H1 (cell line): ENCODE results near the gene FGGY. TPM values are rescaled to one million over a fixed set of nuclear protein-coding genes. Genes with fewer than 3 reads are reported as not detected.

ENCODE experiments used
- CTCF ChIA-PET: fragments of 300-600 bp; sonication (Branson Sonifier 250); formaldehyde crosslinking; loops from one replicate; lab custom pipeline; 2021; ENCODE audit not compliant: partially characterized antibody; lab: Charles Lee
- POLR2A ChIA-PET: fragments of 300-600 bp; sonication (Branson Sonifier 250); formaldehyde crosslinking; loops from one replicate; lab custom pipeline; 2021; ENCODE audit warnings: inconsistent platforms; ENCODE audit not compliant: partially characterized antibody; lab: Charles Lee
- DNase-seq, 2 experiments: peaks; one replicate each; pipeline versions ENCODE4 v3.0.0 to v3.0.0-alpha.2; 2010 to 2022; ENCODE audit warnings: low spot score in 2 of 2, low read depth in 1 of 2, mixed read lengths in 1 of 2
- FAIRE-seq: peaks from 2 replicates; lab custom pipeline; 2011; peaks lifted over from hg19 to GRCh38; lab: Jason Lieb, UNC
- H2AFZ ChIP-seq: 2 replicates; pipeline ENCODE4 v1.8.1; 2012; ENCODE audit warnings: low read length, inconsistent platforms
- H2AK5ac ChIP-seq: 2 replicates; pipeline ENCODE4 v1.6.1; 2013; ENCODE audit warnings: low read depth, low read length
- H2BK120ac ChIP-seq: replicated peaks from 2 replicates; pipeline ENCODE3; 2013; ENCODE audit warnings: low read depth, low read length, inconsistent platforms
- H2BK12ac ChIP-seq: 2 replicates; pipeline ENCODE4 v1.6.1; 2013; ENCODE audit warnings: low read depth, low read length
- H2BK15ac ChIP-seq: 2 replicates; pipeline ENCODE4 v1.6.1; 2013; ENCODE audit warnings: low read length
- H2BK20ac ChIP-seq: 2 replicates; pipeline ENCODE4 v1.6.1; 2013; ENCODE audit warnings: low read length
- H2BK5ac ChIP-seq: 2 replicates; pipeline ENCODE4 v1.6.1; 2013; ENCODE audit warnings: low read depth, low read length
- H3K14ac ChIP-seq: 2 replicates; pipeline ENCODE4 v1.6.1; 2013; ENCODE audit warnings: inconsistent platforms; ENCODE audit not compliant: insufficient read length
- H3K18ac ChIP-seq: 2 replicates; pipeline ENCODE4 v1.6.1; 2013; ENCODE audit warnings: low read length; ENCODE audit errors: extremely low read depth
- H3K23ac ChIP-seq: 2 replicates; pipeline ENCODE4 v1.6.1; 2013; ENCODE audit warnings: inconsistent platforms; ENCODE audit not compliant: insufficient read length
- H3K23me2 ChIP-seq: 2 replicates; pipeline ENCODE4 v1.6.1; 2013; ENCODE audit warnings: low read depth, low read length
- H3K27ac ChIP-seq: 2 replicates; pipeline ENCODE4 v1.6.1; 2011; ENCODE audit warnings: low read depth, low read length, inconsistent platforms
- H3K27me3 ChIP-seq, 4 experiments: replicated peaks in 1 of 4; 1 replicate in 1 of 4; 2 replicates in 3 of 4; pipeline versions ENCODE4 v1.6.1 to v1.8.1; 2011 to 2013; ENCODE audit warnings: low read length in 3 of 4, mild to moderate bottlenecking in 3 of 4, inconsistent platforms in 2 of 4, mixed read lengths in 2 of 4, moderate library complexity in 1 of 4; ENCODE audit not compliant: control insufficient read depth in 3 of 4, insufficient read depth in 3 of 4; ENCODE audit errors: extremely low read depth in 1 of 4
- H3K36me3 ChIP-seq, 4 experiments: 2 replicates each; pipeline versions ENCODE4 v1.6.1 to v1.8.1; 2011 to 2013; ENCODE audit warnings: mild to moderate bottlenecking in 4 of 4, low read length in 3 of 4, moderate library complexity in 2 of 4, control low read depth in 1 of 4, inconsistent platforms in 1 of 4; ENCODE audit not compliant: insufficient read depth in 4 of 4, control insufficient read depth in 2 of 4
- H3K4ac ChIP-seq: replicated peaks from 2 replicates; pipeline ENCODE3; 2013; ENCODE audit warnings: low read length, low read depth, mixed read lengths, inconsistent platforms; ENCODE audit not compliant: insufficient read length
- H3K4me1 ChIP-seq, 4 experiments: replicated peaks in 1 of 4; 1 replicate in 1 of 4; 2 replicates in 3 of 4; pipeline versions ENCODE4 v1.6.1 to v1.8.1; 2011 to 2013; ENCODE audit warnings: low read length in 3 of 4, inconsistent platforms in 2 of 4, mixed read lengths in 1 of 4; ENCODE audit not compliant: insufficient read depth in 4 of 4, control insufficient read depth in 3 of 4
- H3K4me2 ChIP-seq, 2 experiments: 2 replicates each; pipeline versions ENCODE4 v1.6.1 to v1.8.1; 2011 to 2013; ENCODE audit warnings: low read depth in 2 of 2, low read length in 2 of 2, control low read depth in 1 of 2, inconsistent platforms in 1 of 2, mild to moderate bottlenecking in 1 of 2; ENCODE audit not compliant: insufficient read depth in 1 of 2
- H3K4me3 ChIP-seq, 4 experiments: fragments of 200-600, 300-600 bp in 1 of 4; sonication (generic), shearing (Covaris generic), sonication (Bioruptor Twin) in 1 of 4; 2 replicates each; pipeline versions ENCODE4 v1.5.1 to v1.8.1; 2011 to 2016; ENCODE audit warnings: low read length in 4 of 4, low read depth in 3 of 4, control low read depth in 2 of 4, inconsistent platforms in 2 of 4, mild to moderate bottlenecking in 2 of 4, mixed read lengths in 1 of 4, moderate library complexity in 1 of 4; ENCODE audit not compliant: insufficient read depth in 2 of 4; ENCODE audit errors: extremely low read depth in 1 of 4
- H3K56ac ChIP-seq: replicated peaks from 2 replicates; pipeline ENCODE3; 2013; ENCODE audit warnings: low read depth, mild to moderate bottlenecking, mixed read lengths, low read length, inconsistent platforms; ENCODE audit not compliant: insufficient read length
- H3K79me1 ChIP-seq: 2 replicates; pipeline ENCODE4 v1.6.1; 2013; ENCODE audit warnings: low read depth, low read length, control low read depth
- H3K79me2 ChIP-seq, 2 experiments: 2 replicates each; pipeline versions ENCODE4 v1.6.1 to v1.8.1; 2012 to 2013; ENCODE audit warnings: low read length in 2 of 2, mild to moderate bottlenecking in 2 of 2, inconsistent platforms in 1 of 2; ENCODE audit not compliant: insufficient read depth in 2 of 2, control insufficient read depth in 1 of 2
- H3K9ac ChIP-seq, 4 experiments: replicated peaks in 1 of 4; 1 replicate in 1 of 4; 2 replicates in 3 of 4; pipeline versions ENCODE4 v1.6.1 to v1.8.1; 2011 to 2013; ENCODE audit warnings: low read depth in 3 of 4, low read length in 3 of 4, control low read depth in 2 of 4, mild to moderate bottlenecking in 2 of 4, moderate library complexity in 2 of 4, inconsistent platforms in 1 of 4; ENCODE audit errors: extremely low read depth in 1 of 4
- H3K9me3 ChIP-seq, 2 experiments: 2 replicates each; pipeline versions ENCODE4 v1.6.1 to v1.8.1; 2012 to 2013; ENCODE audit warnings: mild to moderate bottlenecking in 2 of 2, moderate library complexity in 2 of 2, control low read depth in 1 of 2, inconsistent platforms in 1 of 2, low read depth in 1 of 2, low read length in 1 of 2, mixed read lengths in 1 of 2; ENCODE audit not compliant: insufficient read depth in 2 of 2
- H4K20me1 ChIP-seq, 2 experiments: replicated peaks in 1 of 2; 2 replicates each; pipeline versions ENCODE3 to v1.8.1; 2011 to 2013; ENCODE audit warnings: inconsistent platforms in 2 of 2, low read length in 2 of 2, mild to moderate bottlenecking in 1 of 2; ENCODE audit not compliant: insufficient read depth in 2 of 2, control insufficient read depth in 1 of 2
- H4K5ac ChIP-seq: 2 replicates; pipeline ENCODE4 v1.6.1; 2013; ENCODE audit warnings: low read length, low read depth, mixed read lengths, inconsistent platforms; ENCODE audit not compliant: insufficient read length
- H4K8ac ChIP-seq: 2 replicates; pipeline ENCODE4 v1.8.0; 2013; ENCODE audit warnings: mild to moderate bottlenecking, moderate library complexity, low read length, inconsistent platforms; ENCODE audit not compliant: insufficient read depth; ENCODE audit errors: extremely low read depth
- H4K91ac ChIP-seq: replicated peaks from 2 replicates; pipeline ENCODE3; 2013; ENCODE audit warnings: low read length, mixed read lengths, inconsistent platforms; ENCODE audit not compliant: insufficient read length
- GABPA ChIP-seq: IDR thresholded peaks from 2 replicates; pipeline ENCODE4 v1.6.1; 2011; ENCODE audit warnings: mild to moderate bottlenecking, low read length, moderate library complexity, borderline replicate concordance; ENCODE audit not compliant: insufficient read depth
- WGBS, 2 experiments: shearing (Covaris generic) in 1 of 2; methylation state at CpG; one replicate each; pipeline versions ENCODE4 v1.1.6 to v1.1.7; 2013 to 2015; ENCODE audit warnings: low lambda C conversion rate in 2 of 2, mixed read lengths in 2 of 2, inconsistent platforms in 1 of 2, low coverage in 1 of 2, missing lambda C conversion rate in 1 of 2; ENCODE audit not compliant: insufficient replicate concordance in 2 of 2, insufficient coverage in 1 of 2, insufficient read length in 1 of 2; ENCODE audit errors: extremely low coverage in 1 of 2, missing lambda C conversion rate in 1 of 2; 5-methylcytosine and 5-hydroxymethylcytosine counted together
- polyA plus RNA-seq, 7 experiments: library from polyadenylated mRNA; depleted of rRNA in 3 of 7; stranded (reverse) in 5 of 7; unstranded in 2 of 7; fragments of >200 nt in 5 of 7; fragments of 200-250 nt in 2 of 7; gene quantifications; 1 replicate in 5 of 7; 2 replicates in 1 of 7; 4 replicates in 1 of 7; pipeline versions ENCODE4 v1.2.1 to v1.2.3, GENCODE V29; 2011 to 2013; ENCODE audit warnings: missing spikeins in 2 of 7, mixed read lengths in 2 of 7
- total RNA-seq: library from RNA; stranded (reverse); fragmentation: NEBNext Ultra II Directional; extraction: Animal tissue kit (Norgen Biotek cat#: 25700); gene quantifications from 2 replicates; pipeline ENCODE4 v1.2.1, GENCODE V29; 2021

FGGY gene
- total and polyA plus RNA-seq, 2 of the 8 experiments (the other 6 are each of a cell fraction or from before 2014, with no cell fraction given) = 10.3 to 12.5 TPM

- no peak for TF ChIP-seq GABPA
- 85% methylated on average over 7 of the region's 7 CpGs; no CpG with 5 or more reads in 1 of the 2 experiments for WGBS, 2 experiments
- Histone ChIP-seq H3K27ac (no peak overlapping the region), H4K8ac (no peak overlapping the region), H3K23ac (no peak overlapping the region), H2BK20ac (no peak overlapping the region), H3K23me2 (no peaks in the 10 kb centered on the region), H3K4ac (no peak overlapping the region), H3K14ac (no peak overlapping the region), H3K4me1 (peaks cover 0 to 2% (median under 1%) of the 10 kb centered on the region in 4 experiments; a peak in 2 of 7 replicates), H3K79me1 (no peaks in the 10 kb centered on the region), H2BK15ac (no peak overlapping the region), H3K27me3 (no peaks in the 10 kb centered on the region), H4K5ac (no peak overlapping the region), H3K36me3 (no peaks in the 10 kb centered on the region), H3K9me3 (no peaks in the 10 kb centered on the region), H2BK120ac (no peak overlapping the region), H3K56ac (no peak overlapping the region), H3K18ac (no peak overlapping the region), H3K4me2 (no peak overlapping the region), H3K9ac (no peak overlapping the region), H4K91ac (no peak overlapping the region), H3K79me2 (no peaks in the 10 kb centered on the region), H2AFZ (no peak overlapping the region), H2BK12ac (no peak overlapping the region), H2BK5ac (no peak overlapping the region), H2AK5ac (no peak overlapping the region), H4K20me1 (no peaks in the 10 kb centered on the region), H3K4me3 (no peak overlapping the region)
- CTCF ChIA-PET = no interaction called here
- DNase-seq (no peak), FAIRE-seq (no peak)
- POLR2A ChIA-PET = no interaction called here
Measured at GRCh38 chr1:59497616-59498015, 200.7 kb downstream of the FGGY start.
